SW480 (cell line): Measurements from ENCODE around the gene XRCC4.
A peak's percentile ranks its signal among the peaks of the same experiment; 100 is the strongest.
"Not testable (repeated sequence)": the region's sequence is repeated elsewhere in the genome, so short reads cannot be mapped to it uniquely, and the experiment has no call there.

Source experiments
- DNase-seq: peaks from one replicate; pipeline ENCODE4 v3.0.0-alpha.2; 2016; ENCODE audit warnings: low spot score

XRCC4 gene

DNA sequence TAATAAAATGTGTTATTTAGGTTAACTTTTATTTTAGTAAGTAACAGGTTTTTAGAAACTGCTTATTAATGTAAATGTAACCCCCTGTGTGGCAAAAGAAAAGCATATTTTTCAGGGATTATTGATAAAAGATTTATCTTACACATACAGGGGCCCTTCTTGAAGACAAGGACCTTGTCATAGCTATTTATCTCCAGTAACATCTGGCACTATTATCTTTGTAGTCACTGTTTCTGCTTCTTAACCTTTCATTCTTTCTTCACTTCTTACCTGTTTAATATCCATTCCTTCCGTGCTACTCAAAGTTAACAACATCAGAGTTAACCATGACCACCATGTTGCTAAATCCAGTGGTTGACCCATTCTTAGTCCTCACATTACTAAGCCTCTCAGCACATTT, 276.4 kb downstream of the XRCC4 start:
- no peak for DNase-seq

DNA sequence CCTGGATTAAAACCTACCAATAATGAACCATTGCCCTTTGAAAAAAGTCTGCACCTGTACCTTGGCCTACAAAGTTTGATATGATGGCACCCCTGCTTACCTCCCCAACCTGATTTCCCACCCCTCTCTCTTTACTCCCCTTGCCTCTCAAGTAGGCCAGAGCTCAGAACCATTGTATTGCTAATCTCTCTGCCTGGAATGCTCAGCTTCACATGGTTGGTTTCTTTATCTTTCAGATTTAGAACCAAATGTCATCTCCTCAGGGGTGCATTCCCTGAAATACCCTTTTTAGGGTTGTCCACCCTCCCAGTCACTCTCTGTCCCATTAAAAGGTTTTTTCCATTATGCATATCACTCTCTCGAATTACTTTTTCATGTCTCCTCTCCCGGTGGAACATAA, 277.6 kb downstream of the XRCC4 start:
- no peak for DNase-seq

DNA sequence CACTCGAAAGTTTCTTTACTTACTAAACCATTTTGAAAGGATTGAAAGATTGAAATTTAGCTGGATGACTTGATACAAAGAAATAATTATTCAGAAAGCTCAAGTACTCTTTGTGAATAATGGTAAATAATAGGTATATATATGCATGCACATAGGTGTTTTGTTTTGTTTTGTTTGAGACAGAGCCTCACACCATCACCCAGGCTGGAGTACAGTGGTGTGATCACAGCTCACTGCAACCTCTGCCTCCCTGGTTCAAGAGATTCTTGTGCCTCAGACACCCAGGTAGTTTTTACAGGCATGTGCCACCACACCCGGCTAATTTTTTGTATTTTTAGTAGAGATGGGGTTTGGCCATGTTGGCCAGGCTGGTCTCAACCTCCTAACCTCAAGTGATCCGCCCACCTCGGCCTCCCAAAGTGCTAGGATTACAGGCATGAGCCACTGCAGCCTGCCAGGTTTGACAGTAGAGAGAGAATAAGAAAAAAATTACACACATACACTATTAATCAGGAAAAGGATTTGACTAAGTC, 278.2 kb downstream of the XRCC4 start:
- DNase-seq: not testable (repeated sequence)

DNA sequence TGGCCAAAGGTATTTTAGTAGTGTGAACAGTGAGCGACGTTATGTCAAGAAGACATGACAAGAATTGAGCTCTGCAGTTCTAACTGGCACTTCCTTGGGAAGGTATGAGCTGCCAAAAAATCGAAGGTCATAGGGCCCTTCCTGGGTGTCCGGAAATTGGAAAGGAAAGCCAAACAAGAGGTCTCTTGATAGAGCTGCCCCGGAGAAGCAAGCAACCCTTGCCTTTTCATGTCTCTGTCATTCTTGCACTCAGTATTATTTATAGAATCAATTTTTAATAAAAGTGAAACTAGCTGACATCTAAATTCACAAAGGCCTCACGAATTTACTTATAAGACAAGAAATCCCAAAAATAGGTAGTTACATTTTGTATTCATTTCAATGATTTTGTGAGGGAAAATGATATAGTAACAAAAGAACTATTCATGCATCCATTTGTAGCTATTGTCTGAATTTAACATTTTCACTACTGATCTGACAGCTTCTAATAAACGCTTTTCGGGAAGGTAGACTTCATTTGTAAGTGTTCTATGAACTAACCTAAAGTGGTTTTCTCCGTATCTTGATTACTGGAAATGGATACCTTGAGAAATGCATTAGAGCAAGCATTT, 280.4 kb downstream of the XRCC4 start:
- DNase-seq: no peak

DNA sequence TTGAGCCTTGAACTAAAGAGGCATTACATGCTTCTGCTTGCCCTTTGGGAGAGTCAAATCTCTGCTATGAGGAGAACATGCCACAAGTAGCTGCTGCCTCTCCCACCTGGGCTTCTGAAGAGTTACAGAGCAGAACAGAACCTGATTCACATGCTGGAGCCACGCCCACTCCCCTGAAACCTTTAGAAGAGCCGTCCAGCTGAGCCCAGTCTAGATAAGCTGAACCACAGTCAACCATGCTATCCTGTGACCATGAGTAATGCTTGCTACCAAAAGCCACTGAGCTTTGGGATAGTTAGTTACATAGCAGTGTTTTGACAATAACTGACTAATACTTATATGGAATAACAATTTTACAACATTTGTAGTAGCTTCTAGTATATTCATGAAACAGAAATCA, 283.2 kb downstream of the XRCC4 start:
- peak; percentile 60 for DNase-seq

DNA sequence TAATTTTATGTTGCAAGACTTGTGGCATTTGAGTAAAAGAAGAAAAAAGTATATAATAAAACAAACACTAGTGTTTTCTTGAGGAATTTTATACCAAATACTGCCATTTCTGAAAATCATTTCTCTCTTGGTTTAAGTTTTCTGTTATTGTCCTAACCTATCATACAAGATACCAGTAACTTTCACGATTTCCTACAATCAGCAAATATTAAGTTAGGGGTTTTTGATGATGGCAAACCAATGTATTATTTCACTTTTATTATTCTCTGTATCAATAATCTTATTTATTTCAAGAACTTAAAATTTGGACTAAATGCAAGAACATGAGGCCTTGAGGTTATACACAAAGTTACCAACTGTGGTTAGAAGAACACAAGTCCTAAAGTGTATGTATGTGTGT, 285.2 kb downstream of the XRCC4 start:
- DNase-seq: no peak

DNA sequence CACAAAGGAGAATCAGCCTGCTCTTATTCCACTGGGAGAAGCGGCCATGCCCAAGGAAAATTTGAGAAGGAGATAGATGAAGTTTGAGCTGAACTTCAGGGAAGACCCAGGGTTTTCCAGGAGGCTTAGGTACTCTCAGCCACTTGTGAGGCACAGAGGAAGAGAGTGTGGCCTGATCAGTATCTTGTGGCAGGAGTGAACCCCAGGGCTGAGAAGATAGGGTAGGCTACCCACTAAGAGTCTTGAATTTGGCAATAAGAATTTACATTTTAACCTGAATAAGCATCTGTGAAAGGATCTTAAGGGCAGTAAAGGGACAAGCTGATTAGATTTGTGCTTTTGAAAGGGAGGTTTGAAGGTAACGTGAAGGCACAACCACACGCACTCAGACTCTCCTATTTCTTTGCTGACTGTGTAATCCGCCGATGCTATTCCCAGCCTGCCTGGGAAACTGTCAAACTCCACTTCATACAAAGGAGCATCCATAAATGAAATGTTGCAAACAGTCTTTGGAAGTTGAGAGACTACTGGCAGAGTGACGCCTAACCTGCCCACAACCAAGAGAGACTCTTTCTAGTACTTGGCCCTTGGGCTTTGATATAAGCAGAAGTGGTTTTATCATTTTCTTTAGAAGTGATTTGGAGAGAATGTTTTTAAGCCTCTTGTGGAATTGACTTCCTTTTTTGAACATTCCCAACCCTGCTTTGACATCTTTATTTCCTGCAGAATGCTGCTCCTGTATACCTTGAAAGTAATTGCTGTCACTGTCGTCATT, 286.0 kb downstream of the XRCC4 start:
- no peak for DNase-seq

DNA sequence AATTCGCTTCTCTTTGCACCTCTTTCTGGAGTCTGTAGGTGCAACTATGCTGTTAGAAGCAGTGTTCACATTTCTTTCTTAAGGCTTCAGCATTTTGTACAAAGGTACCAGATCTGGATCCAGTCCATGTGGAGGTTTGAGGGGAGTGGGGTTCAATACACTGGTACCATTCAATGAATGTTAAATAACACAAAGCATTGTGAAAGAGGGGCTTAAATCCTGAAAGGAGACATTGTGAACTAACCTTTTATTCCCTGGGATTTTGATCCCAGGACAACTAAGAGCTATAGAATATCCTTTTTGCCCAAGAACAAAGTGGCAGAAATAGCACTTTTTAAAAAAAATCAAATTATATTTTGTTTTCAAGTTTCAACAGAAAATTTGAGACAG, 286.5 kb downstream of the XRCC4 start:
- DNase-seq: no peak

DNA sequence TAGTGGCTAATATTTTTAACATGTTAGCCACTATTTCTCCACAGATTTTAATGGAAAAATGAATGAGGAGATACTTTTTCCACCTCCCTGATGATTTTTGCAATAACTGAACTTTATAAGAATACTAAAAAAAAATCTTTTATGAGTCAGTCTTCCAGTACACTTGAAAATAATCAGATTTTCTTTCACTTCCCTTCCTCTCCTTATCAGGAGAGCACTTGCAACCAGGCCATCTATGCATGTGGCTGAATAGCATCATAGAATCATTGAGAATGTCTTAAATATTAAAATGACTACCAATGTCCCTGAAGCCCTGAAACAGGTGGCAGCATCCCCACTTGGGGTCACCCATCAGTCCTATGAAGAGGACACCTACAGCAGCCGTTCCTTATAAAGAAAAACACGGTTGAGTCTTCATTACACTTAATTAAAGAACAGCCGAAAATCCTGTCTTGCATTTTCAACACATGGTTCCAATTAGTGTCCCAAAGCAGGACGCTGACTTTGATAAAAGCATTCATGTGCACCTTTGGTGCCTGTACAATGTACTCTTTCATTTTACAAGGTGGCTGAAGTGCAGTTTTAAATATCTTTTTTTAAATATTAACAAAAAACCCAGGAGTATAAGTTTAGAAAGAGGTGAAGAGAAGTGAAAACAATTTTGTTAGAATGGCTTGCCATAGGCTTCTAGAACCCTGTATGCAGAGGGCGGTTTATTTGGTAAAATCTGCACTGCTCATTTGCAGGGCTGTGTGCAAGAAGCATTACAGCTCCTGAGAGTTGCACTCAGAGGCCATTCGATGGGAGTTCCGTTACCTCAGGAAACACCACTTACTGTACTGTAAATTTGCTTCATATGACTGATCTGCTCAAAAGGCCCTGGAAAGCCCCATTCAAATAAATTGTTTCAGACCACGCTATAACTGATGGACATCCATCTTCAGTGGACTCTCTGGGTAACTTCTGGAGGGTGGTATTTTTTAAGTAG, 287.3 kb downstream of the XRCC4 start:
- no peak for DNase-seq

DNA sequence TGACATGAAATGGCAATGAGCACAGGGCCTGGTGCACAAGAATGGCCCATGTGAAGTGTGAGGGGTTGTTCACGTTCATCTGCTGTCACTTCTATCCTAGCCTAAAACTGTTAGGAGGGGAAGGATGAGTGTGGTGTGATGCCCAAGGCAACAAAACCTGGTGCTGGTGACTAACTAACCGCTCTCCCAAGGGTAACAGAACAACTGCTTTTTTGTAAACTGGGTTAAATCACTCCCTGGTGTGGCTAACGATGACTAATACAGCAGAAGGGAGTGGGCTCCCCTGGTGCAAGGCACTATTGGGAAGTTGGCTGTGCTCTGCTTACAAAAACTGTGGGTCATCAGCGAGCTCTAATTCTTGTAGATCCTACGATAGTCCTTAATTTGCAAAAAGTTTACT, 291.0 kb downstream of the XRCC4 start:
- no peak for DNase-seq

DNA sequence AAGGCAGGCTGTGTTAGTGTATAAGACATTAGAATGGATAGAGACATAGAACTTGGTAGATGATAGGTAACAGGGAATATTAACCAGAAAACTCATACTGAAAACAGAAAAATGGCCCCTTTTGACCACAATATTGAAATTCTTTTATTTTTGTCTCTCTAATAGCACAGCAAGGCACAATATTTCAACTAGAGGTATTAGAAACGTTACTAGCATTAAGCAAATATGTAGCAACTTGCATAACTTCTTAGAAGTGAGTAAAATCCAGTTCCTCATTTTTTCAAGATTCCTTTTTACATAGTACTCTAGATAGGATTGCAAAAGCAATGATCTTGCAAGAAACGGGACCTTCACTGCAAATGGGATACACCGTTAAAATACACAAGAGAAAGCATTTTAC, 291.5 kb downstream of the XRCC4 start:
- no peak for DNase-seq

DNA sequence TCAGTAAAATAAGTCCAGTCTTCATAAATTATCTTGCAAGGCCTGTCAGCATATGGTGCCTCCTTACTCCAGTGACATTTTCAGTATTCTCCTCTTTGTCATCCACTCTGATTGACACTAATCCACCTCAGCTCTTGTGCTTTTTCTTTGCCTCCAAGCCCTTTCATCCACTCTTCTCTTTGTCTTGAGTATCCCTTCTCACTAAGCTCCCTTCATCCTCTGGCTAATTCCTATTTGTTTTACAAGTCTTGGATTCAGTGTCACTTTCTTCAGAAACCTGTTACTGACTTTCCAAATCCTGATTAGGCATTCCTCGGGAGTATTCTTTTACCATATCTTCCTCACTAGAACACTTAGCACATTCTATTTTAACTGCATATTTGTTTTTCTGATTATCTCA, 293.6 kb downstream of the XRCC4 start:
- DNase-seq: no peak

DNA sequence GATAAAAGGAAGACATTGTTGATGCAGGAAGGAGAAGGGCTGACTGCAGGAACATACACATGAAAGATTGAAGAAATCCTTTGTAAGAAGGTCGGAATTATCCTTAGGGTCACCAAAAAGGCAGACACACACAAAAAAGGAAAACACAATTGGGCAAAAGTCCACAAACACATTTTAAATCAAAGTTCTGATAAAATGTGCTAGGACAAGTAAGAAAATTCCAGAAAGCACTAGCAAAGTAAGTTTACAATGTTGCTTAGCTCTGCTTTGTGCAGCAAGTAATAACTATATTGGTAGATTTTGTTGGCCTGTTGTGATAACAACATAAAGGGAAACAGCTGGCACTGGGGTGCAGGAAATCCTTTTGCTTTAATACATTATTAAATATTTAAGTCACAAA, 294.4 kb downstream of the XRCC4 start:
- no peak for DNase-seq

DNA sequence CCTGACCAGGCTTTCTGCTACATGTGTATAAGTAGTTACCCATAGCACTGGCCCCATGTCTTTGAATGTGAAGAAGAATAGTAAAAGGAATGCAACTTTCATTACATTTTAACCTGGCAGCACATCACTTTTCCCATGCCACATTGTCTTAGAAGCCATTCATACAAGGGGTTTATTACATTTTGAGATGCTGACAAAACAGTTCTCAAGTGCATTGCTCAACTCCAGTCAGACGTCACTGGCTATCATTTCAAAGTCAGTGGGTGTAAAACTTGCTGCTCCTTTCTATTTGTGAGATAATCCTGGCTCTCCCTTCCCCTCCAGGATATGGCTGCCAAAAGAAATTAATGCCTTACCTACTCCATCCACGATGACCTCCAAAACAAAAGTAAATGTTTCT, 297.2 kb downstream of the XRCC4 start:
- no peak for DNase-seq

DNA sequence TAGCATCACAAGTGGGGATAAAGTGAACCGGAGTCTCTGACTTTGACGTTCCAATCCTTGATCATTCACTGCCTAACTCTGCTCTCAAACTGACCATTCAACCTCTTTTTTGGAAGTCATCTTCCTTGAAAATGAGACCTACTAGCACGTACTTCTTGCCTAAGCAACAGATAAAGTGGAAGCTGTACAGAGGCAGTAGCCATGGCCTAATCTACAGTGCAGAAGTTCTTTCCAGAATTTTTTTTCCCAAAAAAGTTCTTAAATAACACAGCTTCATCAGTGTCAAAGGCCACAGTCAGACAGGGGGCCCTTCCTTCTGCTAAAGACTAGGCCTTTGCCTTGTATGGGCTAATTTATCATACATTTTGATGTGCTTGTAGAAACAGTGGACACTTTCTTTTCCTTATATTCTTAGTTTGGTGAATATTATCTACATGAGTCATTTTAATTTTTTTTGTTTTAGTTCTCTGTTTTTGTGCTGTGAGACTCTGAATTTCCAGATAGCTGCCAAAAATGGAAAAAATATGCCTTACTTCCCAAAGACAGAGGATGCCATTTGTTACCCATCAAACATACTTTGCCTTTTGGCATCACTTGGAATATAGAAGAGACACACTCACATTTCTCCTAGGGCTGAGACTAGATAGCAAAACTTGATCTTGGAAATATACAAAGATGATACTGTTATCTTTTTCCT, 297.9 kb downstream of the XRCC4 start:
- no peak for DNase-seq

DNA sequence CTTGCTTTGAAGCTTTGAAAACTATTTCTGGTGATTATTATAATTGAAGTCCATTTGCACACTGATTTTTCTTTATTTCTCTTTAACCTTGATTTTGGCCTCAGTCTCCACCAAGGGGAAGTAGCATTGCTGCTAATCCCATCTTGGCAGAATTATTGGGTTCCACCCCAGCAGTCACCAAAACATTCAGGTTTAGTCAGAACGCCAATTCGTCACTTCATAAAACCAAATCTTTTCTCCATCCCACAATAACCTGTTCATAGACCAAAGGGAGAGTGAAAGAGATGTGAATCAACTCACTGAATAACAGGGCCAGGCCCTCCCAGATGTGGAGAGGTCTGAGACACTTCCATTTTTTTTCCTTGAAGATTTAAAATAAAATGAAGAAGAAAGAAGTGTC, 299.1 kb downstream of the XRCC4 start:
- DNase-seq: no peak

DNA sequence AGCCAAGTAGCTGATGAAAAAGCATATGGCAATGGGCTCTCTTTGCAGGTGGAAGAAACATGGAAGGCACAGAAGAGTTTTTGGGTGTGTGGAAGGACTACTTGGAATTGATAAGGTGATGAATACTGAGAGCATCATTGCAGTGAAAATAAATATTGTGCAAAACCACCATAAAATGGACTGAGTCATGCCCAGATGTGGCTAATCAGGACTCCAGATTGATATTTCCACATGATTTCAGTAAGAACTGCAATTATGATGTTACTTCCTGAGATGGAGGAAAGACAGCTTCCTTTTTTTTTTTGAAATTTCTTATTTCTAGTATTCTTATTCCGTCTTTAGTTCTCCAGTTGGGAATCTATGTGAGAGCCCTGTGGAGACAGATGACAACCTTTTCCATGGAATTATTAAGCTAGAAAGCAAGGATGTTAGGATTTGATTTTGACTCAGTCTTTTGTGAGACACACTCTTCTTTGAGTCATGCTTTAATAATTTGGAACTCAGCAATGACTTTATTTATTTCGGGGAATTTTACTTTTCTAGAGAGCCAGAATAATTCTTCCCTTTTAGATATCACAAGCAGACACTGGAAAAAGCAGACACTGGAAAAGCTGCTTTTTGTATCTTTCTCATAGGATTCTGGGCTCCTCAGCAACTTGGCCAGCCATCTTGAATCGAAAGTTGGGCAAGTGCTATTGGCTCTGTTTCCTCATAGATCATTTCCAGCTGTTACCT, 300.0 kb downstream of the XRCC4 start:
- DNase-seq: no peak

DNA sequence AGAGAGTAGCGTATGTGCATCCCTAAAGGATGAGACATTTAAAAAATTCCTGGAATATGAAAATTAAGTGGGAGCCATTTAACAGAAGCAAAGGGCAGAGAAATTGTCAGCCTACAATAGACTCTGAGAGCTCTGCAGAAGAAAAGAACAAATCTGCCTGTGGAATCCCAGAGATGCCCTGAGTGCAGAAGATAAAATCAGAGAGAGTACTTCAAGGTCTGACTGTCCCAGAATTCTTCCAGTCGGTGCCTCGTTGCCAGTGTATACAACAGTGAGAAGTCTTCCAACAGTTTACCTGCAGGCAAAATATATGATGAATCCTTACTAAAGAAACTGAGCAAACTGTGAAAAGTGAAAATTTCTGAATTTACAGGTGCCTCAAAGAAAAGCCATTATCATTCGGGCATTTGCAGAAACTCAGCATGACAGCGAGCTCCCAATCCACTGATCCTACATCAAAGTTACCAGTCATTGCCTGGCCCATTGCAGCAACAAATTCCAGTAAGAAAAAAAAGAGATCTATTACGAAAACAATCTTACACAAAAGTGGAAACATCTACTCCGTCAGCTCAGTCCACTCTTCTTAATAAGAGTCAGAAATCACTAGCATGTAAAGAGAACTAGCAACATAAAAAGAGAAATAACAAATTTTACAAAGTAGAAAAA, 301.4 kb downstream of the XRCC4 start:
- DNase-seq: no peak

DNA sequence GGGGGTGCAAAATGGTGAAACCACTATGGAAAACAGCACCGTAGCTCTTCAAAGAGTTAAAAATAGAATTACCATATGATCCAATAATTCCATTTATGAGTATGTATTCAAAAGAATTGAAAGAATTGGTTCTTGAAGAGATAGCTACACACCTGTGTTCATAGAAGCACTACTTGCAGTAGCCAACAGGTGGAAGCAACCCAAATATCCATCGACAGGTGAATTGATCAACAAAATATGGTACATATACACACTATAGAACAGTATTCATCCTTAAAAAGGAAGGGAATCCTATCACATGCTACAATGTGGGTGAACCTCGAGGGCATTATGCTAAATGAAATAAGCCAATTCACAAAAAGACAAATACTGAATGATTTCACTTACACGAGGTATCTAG, 308.5 kb downstream of the XRCC4 start:
- DNase-seq: no peak

DNA sequence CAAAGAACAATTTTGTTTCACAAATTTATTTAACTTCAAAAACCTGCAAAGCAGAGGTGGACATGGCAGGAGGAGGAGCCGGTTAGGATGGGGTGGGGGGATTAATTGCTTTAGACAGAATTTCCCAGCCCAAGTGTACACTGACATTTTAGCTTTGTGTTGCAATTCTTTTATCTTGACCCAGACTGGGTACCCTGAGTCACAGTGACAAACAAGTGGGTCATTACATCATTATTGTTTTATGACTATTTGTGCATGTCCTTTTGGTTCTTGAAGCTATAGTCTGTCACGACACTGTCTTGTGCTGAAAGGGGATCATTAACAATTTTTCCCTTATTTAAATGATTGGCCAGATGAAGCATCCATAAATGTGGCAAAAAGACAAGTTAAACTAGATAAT, 309.7 kb downstream of the XRCC4 start:
- DNase-seq: no peak

DNA sequence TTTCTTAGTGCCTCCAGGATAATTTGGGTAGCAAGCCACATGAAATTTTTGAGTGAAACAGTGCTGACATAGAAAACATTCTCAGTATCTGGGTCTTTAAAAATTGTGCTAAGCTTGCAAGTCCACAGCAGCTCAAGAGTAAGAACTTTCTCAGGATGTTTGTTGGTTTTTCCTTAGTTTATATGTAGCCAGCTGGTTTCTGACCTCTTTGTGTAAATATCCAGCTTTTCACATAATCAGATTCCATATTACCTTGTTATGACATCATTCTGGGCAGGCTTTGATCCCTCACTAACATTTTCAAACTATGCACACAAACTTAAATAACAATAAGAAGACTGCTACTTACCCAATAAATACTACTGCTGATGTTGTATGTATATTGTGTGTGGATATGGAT, 311.3 kb downstream of the XRCC4 start:
- DNase-seq: no peak
